22Rv1 (cell line): ENCODE results near the gene APH1B.

Source experiments
- H3K27ac ChIP-seq: fragments of 450-650 bp; 2 replicates; pipeline ENCODE4 v1.5.1; 2017
- ZFX ChIP-seq: fragments of 450-650 bp; IDR thresholded peaks from 2 replicates; pipeline ENCODE4 v1.6.1; 2017; ENCODE audit warnings: antibody characterized with exemption, borderline replicate concordance
- TF ChIP-seq, protein P1 (sequence below): fragments of 450-650 bp; IDR thresholded peaks from 2 replicates; pipeline ENCODE4 v1.5.1; 2017; ENCODE audit warnings: mild to moderate bottlenecking

Gene APH1B

DNA sequence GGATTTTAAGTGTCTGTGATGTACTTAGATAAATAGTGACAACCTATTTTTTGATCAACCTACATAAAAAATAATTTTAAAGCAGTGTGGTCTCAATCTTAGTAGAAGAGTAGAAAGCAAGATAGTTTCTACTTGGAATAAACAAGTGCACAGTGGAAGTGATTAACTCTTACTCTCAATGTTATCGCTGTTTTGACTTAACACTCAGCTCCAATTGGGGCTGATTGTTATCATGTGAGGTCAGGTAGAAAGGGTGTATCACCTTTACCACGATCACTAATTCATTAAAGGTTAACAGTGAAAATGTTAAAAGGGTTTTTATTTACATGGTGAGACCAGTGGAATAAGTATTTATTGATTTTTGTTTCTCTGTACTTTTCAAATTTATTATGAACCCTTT is 22.4 kb upstream of the APH1B start:
- TF ChIP-seq, protein P1, sequence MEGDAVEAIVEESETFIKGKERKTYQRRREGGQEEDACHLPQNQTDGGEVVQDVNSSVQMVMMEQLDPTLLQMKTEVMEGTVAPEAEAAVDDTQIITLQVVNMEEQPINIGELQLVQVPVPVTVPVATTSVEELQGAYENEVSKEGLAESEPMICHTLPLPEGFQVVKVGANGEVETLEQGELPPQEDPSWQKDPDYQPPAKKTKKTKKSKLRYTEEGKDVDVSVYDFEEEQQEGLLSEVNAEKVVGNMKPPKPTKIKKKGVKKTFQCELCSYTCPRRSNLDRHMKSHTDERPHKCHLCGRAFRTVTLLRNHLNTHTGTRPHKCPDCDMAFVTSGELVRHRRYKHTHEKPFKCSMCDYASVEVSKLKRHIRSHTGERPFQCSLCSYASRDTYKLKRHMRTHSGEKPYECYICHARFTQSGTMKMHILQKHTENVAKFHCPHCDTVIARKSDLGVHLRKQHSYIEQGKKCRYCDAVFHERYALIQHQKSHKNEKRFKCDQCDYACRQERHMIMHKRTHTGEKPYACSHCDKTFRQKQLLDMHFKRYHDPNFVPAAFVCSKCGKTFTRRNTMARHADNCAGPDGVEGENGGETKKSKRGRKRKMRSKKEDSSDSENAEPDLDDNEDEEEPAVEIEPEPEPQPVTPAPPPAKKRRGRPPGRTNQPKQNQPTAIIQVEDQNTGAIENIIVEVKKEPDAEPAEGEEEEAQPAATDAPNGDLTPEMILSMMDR, result no peak
- no peak for TF ChIP-seq ZFX
- no peak overlapping the region for H3K27ac ChIP-seq

DNA sequence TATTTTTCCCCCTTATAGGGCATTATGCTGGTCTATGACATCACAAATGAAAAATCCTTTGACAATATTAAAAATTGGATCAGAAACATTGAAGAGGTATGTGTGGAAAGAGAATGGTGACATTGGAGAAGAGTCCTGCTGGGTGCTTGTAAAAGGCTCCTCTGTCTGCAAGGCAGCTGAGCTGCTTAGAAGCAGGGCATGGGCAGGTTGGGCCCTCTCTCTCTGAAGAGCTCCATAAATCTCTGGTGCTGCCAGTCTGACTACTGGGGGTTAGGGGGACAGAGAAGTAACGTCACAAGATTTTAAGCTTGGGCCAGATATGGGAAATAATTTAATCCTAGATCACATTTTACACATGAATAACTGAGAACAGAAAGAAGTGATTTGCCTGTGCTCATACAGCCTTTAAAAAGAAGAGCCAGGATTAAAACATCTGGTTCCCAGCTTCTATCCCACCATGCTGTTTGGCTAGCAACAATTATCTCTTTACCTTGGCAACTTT is 21.9 kb upstream of the APH1B start:
- H3K27ac ChIP-seq, result no peak overlapping the region
- no peak for TF ChIP-seq ZFX
- TF ChIP-seq, protein P1, result no peak

DNA sequence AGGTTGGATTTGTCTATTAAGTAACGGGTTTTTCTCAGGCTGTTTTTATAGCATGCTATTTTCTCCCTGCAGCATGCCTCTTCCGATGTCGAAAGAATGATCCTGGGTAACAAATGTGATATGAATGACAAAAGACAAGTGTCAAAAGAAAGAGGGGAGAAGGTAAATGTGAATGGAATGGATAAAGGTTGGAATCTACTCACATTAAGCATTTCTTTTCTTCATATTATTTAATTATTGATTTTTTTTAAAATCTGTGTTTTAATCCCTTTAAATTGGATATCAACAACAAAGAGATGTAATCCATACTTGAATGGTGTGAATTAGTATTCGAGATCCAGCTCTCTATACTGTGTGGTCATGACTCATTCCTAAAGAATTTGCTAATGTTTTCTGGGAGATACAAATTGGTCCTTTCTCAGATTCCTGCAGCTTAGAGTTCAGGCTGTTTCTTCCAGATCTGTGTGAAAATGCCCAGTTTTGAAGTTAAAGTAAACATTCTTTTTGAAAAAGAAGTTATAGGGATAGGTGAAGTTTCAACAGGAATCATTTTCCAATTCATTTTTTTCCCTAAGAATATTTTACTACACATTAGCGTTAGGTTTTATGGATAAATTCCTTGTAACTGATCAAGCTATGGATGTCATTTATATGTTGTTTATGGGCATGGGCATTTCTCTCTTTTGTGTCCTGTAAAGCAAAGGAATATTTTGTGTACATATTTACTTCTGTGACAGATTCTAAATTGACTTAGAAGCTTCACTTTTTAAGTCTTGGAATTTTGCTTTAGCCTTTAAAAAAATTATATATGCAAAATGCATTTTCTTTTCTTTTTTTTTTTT is 20.8 kb upstream of the APH1B start:
- H3K27ac ChIP-seq, result no peak overlapping the region
- TF ChIP-seq ZFX, result no peak
- TF ChIP-seq, protein P1, result no peak

DNA sequence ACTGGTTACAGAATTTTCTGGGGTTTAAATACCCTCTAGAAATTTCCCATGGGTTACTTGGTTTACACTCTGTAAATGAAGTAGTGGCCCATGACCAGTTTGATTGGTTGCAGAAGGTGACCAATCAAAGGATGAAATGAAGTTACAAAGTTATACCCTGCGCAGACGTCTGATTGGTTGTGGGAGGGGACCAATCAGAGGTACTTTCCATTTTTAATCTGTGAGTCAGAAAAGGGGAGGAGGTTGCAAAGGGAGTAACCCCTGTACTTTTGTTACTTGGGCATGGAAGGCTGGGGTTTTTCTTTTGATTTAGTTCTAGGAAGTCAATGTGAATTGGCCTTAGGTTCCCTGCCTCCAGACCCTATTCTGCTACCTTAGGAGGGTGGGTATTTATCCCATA is 18.7 kb upstream of the APH1B start:
- no peak overlapping the region for H3K27ac ChIP-seq
- TF ChIP-seq, protein P1, result no peak
- no peak for TF ChIP-seq ZFX

DNA sequence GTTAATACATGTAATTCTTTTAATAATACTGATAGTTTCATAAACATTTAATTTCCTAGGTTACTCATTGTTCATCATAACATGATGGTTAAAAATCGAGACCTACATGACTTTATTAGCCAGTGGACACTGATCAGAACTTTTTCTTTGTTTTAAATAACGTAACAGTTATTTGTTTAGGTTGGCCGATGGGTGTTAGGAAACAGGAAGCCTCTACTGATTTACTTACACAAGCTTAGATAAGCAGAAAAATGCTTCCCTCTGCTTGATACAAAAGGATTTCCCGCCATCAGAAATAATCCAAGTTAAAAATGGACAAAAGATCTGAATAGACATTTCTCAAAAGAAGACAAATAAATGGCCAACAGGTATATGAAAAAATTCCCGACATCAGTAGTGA is 16.6 kb upstream of the APH1B start:
- no peak overlapping the region for H3K27ac ChIP-seq
- TF ChIP-seq ZFX, result no peak
- TF ChIP-seq, protein P1, result no peak

DNA sequence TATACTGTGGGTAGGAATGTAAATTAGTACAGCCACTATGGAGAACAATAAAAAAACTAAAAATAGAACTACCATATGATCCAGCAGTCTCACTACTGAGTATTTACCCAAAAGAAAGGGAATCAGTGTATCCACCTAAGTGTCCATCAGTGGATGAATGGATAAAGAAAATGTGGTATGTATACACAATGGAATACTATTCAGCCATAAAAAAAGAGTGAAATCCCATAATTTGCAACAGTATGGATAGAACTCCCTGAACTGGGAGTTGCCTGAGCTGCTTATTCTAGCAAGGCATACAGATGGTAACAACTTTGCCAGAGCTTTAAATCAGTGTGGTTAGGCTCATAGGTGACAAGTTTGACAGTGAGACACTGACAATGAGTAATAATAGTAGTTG is 16.1 kb upstream of the APH1B start:
- TF ChIP-seq, protein P1, result no peak
- no peak for TF ChIP-seq ZFX
- H3K27ac ChIP-seq, result no peak overlapping the region

DNA sequence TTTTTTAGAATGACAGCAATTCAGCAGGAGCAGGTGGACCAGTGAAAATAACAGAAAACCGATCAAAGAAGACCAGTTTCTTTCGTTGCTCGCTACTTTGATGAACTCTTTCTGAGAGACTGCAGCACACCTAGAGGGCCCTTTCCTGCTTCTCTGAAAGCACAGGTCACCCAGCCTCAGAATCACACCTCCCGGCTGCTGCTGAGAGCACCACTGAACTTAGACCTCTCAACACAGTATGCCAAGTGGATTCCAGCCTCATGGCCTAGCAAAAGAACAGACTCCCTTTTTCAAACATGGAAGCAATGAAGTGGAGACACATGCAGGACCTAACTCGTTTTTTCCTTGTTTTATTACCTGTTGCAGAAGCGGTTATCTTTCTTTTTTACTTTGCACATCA is 13.9 kb upstream of the APH1B start:
- H3K27ac ChIP-seq, result no peak overlapping the region
- TF ChIP-seq ZFX, result no peak
- TF ChIP-seq, protein P1, result no peak
